Fibroblast of lung (primary cell): ENCODE results near the gene PAPPA.

Source experiments
- EZH2 ChIP-seq: IDR thresholded peaks from 2 replicates; pipeline ENCODE4 v1.5.1; 2012; ENCODE audit warnings: low read length, control low read depth, mild to moderate bottlenecking; ENCODE audit errors: missing control alignments
- TF ChIP-seq, protein P1 (sequence below), 2 donors: IDR thresholded peaks in 1 of 2; conservative IDR thresholded peaks in 1 of 2; 1 replicate in 1 of 2; 2 replicates in 1 of 2; pipeline ENCODE4 v1.5.1; 2011 to 2012; ENCODE audit warnings: low read length in 2 of 2, control low read depth in 1 of 2, inconsistent platforms in 1 of 2, low read depth in 1 of 2, mild to moderate bottlenecking in 1 of 2

DNA sequence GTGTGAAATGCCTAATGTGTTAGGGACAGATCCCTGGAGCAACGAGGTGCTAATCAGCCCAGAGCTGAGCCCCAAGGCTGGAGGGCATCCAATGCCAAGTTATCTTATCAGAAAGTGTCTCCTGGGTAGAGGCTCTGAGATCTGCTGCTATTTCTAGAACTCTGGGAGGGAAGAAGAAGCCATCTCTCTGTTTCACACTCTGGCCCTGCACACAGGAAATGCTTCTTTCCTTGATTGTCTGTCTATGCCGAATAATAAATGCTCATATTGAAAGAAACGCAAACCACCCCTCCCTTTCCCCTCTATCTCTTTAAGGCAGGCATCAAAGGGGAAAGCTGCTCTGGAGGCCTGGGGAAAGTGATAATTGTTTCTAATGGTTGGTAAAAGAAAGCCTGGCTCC lies 166.7 kb downstream of the PAPPA start:
- TF ChIP-seq EZH2, result no peak
- TF ChIP-seq, protein P1, sequence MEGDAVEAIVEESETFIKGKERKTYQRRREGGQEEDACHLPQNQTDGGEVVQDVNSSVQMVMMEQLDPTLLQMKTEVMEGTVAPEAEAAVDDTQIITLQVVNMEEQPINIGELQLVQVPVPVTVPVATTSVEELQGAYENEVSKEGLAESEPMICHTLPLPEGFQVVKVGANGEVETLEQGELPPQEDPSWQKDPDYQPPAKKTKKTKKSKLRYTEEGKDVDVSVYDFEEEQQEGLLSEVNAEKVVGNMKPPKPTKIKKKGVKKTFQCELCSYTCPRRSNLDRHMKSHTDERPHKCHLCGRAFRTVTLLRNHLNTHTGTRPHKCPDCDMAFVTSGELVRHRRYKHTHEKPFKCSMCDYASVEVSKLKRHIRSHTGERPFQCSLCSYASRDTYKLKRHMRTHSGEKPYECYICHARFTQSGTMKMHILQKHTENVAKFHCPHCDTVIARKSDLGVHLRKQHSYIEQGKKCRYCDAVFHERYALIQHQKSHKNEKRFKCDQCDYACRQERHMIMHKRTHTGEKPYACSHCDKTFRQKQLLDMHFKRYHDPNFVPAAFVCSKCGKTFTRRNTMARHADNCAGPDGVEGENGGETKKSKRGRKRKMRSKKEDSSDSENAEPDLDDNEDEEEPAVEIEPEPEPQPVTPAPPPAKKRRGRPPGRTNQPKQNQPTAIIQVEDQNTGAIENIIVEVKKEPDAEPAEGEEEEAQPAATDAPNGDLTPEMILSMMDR (conservative IDR thresholded peaks at IDR 0.05 in 1 of 2, IDR thresholded peaks at IDR 0.05 in 1 of 2; ENCODE audit: low read depth in 1 of 2, low read length in 2 of 2), result no peak
